ENCODE results near the gene MACROD1.

DNA sequence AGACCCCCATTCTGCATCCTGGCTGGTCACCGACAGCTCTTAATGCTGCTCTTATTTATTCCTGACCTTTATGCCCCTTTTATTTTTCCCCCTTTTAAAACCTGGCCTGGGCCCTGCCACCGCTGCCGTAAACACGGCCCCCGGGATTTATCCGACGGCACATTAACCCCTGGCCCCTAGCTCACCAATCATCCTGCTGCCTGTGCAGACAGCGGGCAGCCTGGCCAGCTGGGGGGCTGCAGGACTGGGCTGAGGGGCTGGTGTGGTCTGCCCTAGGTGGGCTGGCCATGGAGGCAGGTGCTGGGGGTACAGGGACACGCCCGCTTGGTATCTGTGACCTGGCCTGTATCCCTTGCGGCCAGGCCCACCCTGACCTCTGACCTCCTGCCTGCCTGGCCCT, 151.6 kb downstream of the MACROD1 start:
- TF ChIP-seq POLR2A (IDR thresholded peaks at IDR 0.05; ENCODE audit: extremely low read depth, insufficient read length) (no peak), CTCF (IDR thresholded peaks at IDR 0.05; ENCODE audit: low read depth, low read length) (no peak)
